SK-N-SH (cell line): Measurements from ENCODE around the gene SLC22A5.

Source experiments
- JUND ChIP-seq: IDR thresholded peaks from 2 replicates; pipeline ENCODE4 v1.4.0; 2012
- POLR2AphosphoS5 ChIP-seq: IDR thresholded peaks from 2 replicates; pipeline ENCODE4 v1.6.1; 2012; ENCODE audit warnings: low read depth, low read length
- ZBTB33 ChIP-seq: IDR thresholded peaks from 2 replicates; pipeline ENCODE4 v1.4.0; 2012; ENCODE audit warnings: low read depth, borderline replicate concordance

- TF ChIP-seq JUND (no peak), POLR2AphosphoS5 (no peak), ZBTB33 (no peak)
These were observed 51.3 kb downstream of the SLC22A5 start for GRCh38 chr5:132420706-132421272.
